ENCODE results near the gene CYP24A1.

CYP24A1 gene

GRCh38 chr20:54208548-54209176 lies 34.9 kb upstream of the CYP24A1 start:
- TF ChIP-seq ZFX (IDR thresholded peaks at IDR 0.05; ENCODE audit: borderline replicate concordance) (no peak), CTCF (IDR thresholded peaks at IDR 0.05) (no peak)
- peak overlapping the region; percentile 78 for H3K27ac ChIP-seq

- TF ChIP-seq CTCF (IDR thresholded peaks at IDR 0.05) (peak; percentile 96), ZFX (IDR thresholded peaks at IDR 0.05; ENCODE audit: borderline replicate concordance) (no peak)
- H3K27ac ChIP-seq: peak within 1 kb of the TSS; percentile 78
Observed at GRCh38 chr20:54207743-54208547, 34.2 kb upstream of the CYP24A1 start, which contains the start of gene PFDN4. Gene PFDN4, plus strand, starts transcription at chr20:54208087. Its CDS starts 14 bp downstream, at chr20:54208101.

GRCh38 chr20:54207053-54207742 lies 33.4 kb upstream of the CYP24A1 start:
- no peak for TF ChIP-seq CTCF (IDR thresholded peaks at IDR 0.05)
- no peak for TF ChIP-seq ZFX (IDR thresholded peaks at IDR 0.05; ENCODE audit: borderline replicate concordance)
- peak overlapping the region; percentile 78 for H3K27ac ChIP-seq

- TF ChIP-seq CTCF (IDR thresholded peaks at IDR 0.05): no peak
- TF ChIP-seq ZFX (IDR thresholded peaks at IDR 0.05; ENCODE audit: borderline replicate concordance): no peak
- no peak overlapping the region for H3K27ac ChIP-seq
Observed at GRCh38 chr20:54205450-54205849, 31.7 kb upstream of the CYP24A1 start.

- TF ChIP-seq ZFX (IDR thresholded peaks at IDR 0.05; ENCODE audit: borderline replicate concordance) (no peak), CTCF (IDR thresholded peaks at IDR 0.05) (no peak)
- H3K27ac ChIP-seq: no peak overlapping the region
Observed at GRCh38 chr20:54204481-54204880, 30.7 kb upstream of the CYP24A1 start.

- no peak overlapping the region for H3K27ac ChIP-seq
- TF ChIP-seq CTCF (IDR thresholded peaks at IDR 0.05) (no peak), ZFX (IDR thresholded peaks at IDR 0.05; ENCODE audit: borderline replicate concordance) (no peak)
Observed at GRCh38 chr20:54204063-54204462, 30.3 kb upstream of the CYP24A1 start.

Data from 22Rv1 (cell line).